Lower leg skin (tissue), 3 donors: Measurements from ENCODE around the gene SERPINA3.

Experiments used
- CTCF ChIP-seq, 3 donors: fragments of 450-650 bp; IDR thresholded peaks; one replicate each; pipeline ENCODE4 v1.5.1; 2016; ENCODE audit warnings: antibody characterized with exemption in 3 of 3, mild to moderate bottlenecking in 3 of 3, moderate library complexity in 2 of 3
- POLR2A ChIP-seq, 2 donors: fragments of 450-650 bp; IDR thresholded peaks; one replicate each; pipeline ENCODE4 v1.6.1; 2016 to 2017; ENCODE audit warnings: antibody characterized with exemption in 2 of 2, mild to moderate bottlenecking in 1 of 2, moderate library complexity in 1 of 2

GRCh38 chr14:94659901-94660300 lies 47.7 kb downstream of the SERPINA3 start:
- TF ChIP-seq CTCF (IDR thresholded peaks at IDR 0.05) (no peak), POLR2A (IDR thresholded peaks at IDR 0.05) (no peak)
